Measurements from ENCODE around the gene ACIN1. TPM values are rescaled to one million over a fixed set of nuclear protein-coding genes. Genes with fewer than 3 reads are reported as not detected.

Gene ACIN1
- total RNA-seq, 2 experiments from 2014 or later, result 132 to 139 TPM

DNA sequence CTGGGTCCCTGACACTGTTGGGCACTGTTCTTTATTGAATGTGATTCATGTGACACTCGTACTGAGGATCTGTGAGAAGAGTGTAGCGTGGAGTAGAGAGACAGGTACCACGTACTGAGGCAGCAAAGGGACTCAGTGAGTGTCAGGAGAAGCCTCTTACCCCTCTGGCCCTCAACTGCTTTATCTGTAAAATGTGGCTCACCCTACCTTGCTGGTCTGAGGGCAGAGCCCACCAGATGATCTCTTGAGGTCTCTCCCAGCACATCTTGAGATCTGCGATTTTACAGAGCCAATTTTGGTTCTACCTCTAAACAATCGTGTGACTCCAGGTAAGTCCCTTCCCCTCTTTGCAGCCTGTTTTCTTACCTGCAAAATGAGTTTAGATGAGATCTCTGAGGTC, 21.0 kb upstream of the ACIN1 start:
- POLR2A ChIA-PET, result interaction anchor here (1.0 kb wide), 1 partner anchor 81 kb away, joined by 3 read pairs; the partner anchor contains the start of gene PSMB5
- Mint-ChIP-seq H3K4me3 (no peak overlapping the region), H3K4me1 (ENCODE audit: low read depth) (peaks cover 41% of the 10 kb centered on the region), H3K36me3 (ENCODE audit: low read depth) (no peaks in the 10 kb centered on the region), H3K27ac (no peak overlapping the region), H3K27me3 (no peaks in the 10 kb centered on the region), H3K9me3 (no peaks in the 10 kb centered on the region)
- intact Hi-C loops (cut with micrococcal nuclease), result no loop called here
- DNase-seq, result no peak
- no peak for ATAC-seq
- CTCF ChIA-PET, result interaction anchor here (0.7 to 1.4 kb wide), 3 partner anchors 26 to 47 kb away, joined by 3 read pairs; no protein-coding TSS in a partner anchor
- TF ChIP-seq CTCF (IDR thresholded peaks at IDR 0.05), result no peak

GRCh38 chr14:23115039-23115731, 20.2 kb upstream of the ACIN1 start:
- Mint-ChIP-seq H3K4me3 (no peak overlapping the region), H3K36me3 (ENCODE audit: low read depth) (no peaks in the 10 kb centered on the region), H3K4me1 (ENCODE audit: low read depth) (peaks cover 33% of the 10 kb centered on the region), H3K9me3 (no peaks in the 10 kb centered on the region), H3K27ac (no peak overlapping the region), H3K27me3 (no peaks in the 10 kb centered on the region)
- no peak for DNase-seq
- CTCF ChIA-PET, result interaction anchor here (1.8 kb wide), 1 partner anchor 46 kb away, joined by 7 read pairs; no protein-coding TSS in a partner anchor
- no peak for TF ChIP-seq CTCF (IDR thresholded peaks at IDR 0.05)
- ATAC-seq, result no peak
- POLR2A ChIA-PET, result interaction anchor here (0.9 to 1.0 kb wide), 2 partner anchors 81 to 147 kb away, joined by 3 read pairs; partner anchors contain the start of gene PSMB5
- intact Hi-C loops (cut with micrococcal nuclease), result no loop called here

- no peak overlapping the region for H3K27ac Mint-ChIP-seq
- CTCF ChIA-PET, result interaction anchor here (1.8 to 5.1 kb wide), 2 partner anchors 46 to 72 kb away, joined by 7 to 17 read pairs; no protein-coding TSS in a partner anchor
- no peak for DNase-seq
These were observed 19.7 kb upstream of the ACIN1 start for GRCh38 chr14:23114669-23115038.

GRCh38 chr14:23114120-23114458, 19.2 kb upstream of the ACIN1 start:
- no peak for DNase-seq
- no peaks in the 10 kb centered on the region for H3K9me3 Mint-ChIP-seq
- H3K27ac Mint-ChIP-seq, result no peak overlapping the region
- CTCF ChIA-PET, result interaction anchor here (1.5 to 5.1 kb wide), 3 partner anchors 45 to 73 kb away, joined by 3 to 17 read pairs (median 7); no protein-coding TSS in a partner anchor
- intact Hi-C loops (cut with micrococcal nuclease), result no loop called here
- TF ChIP-seq CTCF (IDR thresholded peaks at IDR 0.05), result no peak
- ATAC-seq, result no peak
- no peaks in the 10 kb centered on the region for H3K27me3 Mint-ChIP-seq
- H3K4me3 Mint-ChIP-seq, result no peak overlapping the region
- peaks cover 22% of the 10 kb centered on the region for H3K4me1 Mint-ChIP-seq (ENCODE audit: low read depth)
- no peaks in the 10 kb centered on the region for H3K36me3 Mint-ChIP-seq (ENCODE audit: low read depth)
- POLR2A ChIA-PET, result interaction anchor here (0.9 kb wide), 1 partner anchor 24 kb away, joined by 3 read pairs; no protein-coding TSS in a partner anchor

More at GRCh38 chr14:23114669-23115038, 19.7 kb upstream of the ACIN1 start:
- intact Hi-C loops (cut with micrococcal nuclease), result no loop called here
- Mint-ChIP-seq H3K36me3 (ENCODE audit: low read depth) (no peaks in the 10 kb centered on the region), H3K4me3 (no peak overlapping the region), H3K4me1 (ENCODE audit: low read depth) (peaks cover 28% of the 10 kb centered on the region), H3K9me3 (no peaks in the 10 kb centered on the region), H3K27me3 (no peaks in the 10 kb centered on the region)
- TF ChIP-seq CTCF (IDR thresholded peaks at IDR 0.05), result no peak
- no peak for ATAC-seq
- POLR2A ChIA-PET, result interaction anchor here (0.9 kb wide), 2 partner anchors 23 to 148 kb away, joined by 3 read pairs; no protein-coding TSS in a partner anchor

Measured in activated CD8-positive, alpha-beta T cell treated with anti-CD3 and anti-CD28 coated beads for 36 hours (primary cell).